Smooth muscle cell (in vitro differentiated cells): ENCODE measurements around the gene MRPS2. TPM values are rescaled to one million over a fixed set of nuclear protein-coding genes. Genes with fewer than 3 reads are reported as not detected.

Source experiments
- DNase-seq: peaks from one replicate; lab custom pipeline; 2025; ENCODE audit not compliant: unreplicated experiment; lab: John Stamatoyannopoulos, UW
- H2AFZ ChIP-seq: fragments of 200-600 bp; sonication (generic); 2 replicates; pipeline ENCODE4 v1.6.0; 2016; ENCODE audit warnings: antibody characterized with exemption, low read depth, mild to moderate bottlenecking
- H3F3A ChIP-seq: fragments of 200-600 bp; sonication (generic); 2 replicates; pipeline ENCODE4 v1.6.0; 2017; ENCODE audit warnings: antibody characterized with exemption, low read depth
- H3K27ac ChIP-seq: fragments of 200-600 bp; sonication (generic); 2 replicates; pipeline ENCODE4 v1.5.1; 2016; ENCODE audit warnings: low read depth, mild to moderate bottlenecking
- H3K27me3 ChIP-seq: fragments of 200-600 bp; sonication (generic); 2 replicates; pipeline ENCODE4 v1.6.1; 2016; ENCODE audit warnings: low read depth, mild to moderate bottlenecking
- H3K36me3 ChIP-seq: fragments of 200-600 bp; sonication (generic); 2 replicates; pipeline ENCODE4 v1.5.1; 2016; ENCODE audit warnings: low read depth
- H3K4me1 ChIP-seq: fragments of 200-600 bp; sonication (generic); 2 replicates; pipeline ENCODE4 v1.5.1; 2016; ENCODE audit warnings: low read depth
- H3K4me2 ChIP-seq: fragments of 200-600 bp; sonication (generic); 2 replicates; pipeline ENCODE4 v1.6.0; 2016; ENCODE audit warnings: mild to moderate bottlenecking
- H3K4me3 ChIP-seq: fragments of 200-600 bp; sonication (generic); 2 replicates; pipeline ENCODE4 v1.5.1; 2016; ENCODE audit warnings: mild to moderate bottlenecking
- H3K79me2 ChIP-seq: fragments of 200-600 bp; sonication (generic); 2 replicates; pipeline ENCODE4 v1.6.0; 2016; ENCODE audit warnings: low read depth, mild to moderate bottlenecking
- H3K9ac ChIP-seq: fragments of 200-600 bp; sonication (generic); 2 replicates; pipeline ENCODE4 v1.6.0; 2016; ENCODE audit warnings: low read depth
- H3K9me3 ChIP-seq: fragments of 200-600 bp; sonication (generic); replicated peaks from 2 replicates; pipeline ENCODE4 v1.5.1; 2016; ENCODE audit warnings: low read depth
- H4K20me1 ChIP-seq: fragments of 200-600 bp; sonication (generic); 2 replicates; pipeline ENCODE4 v1.6.0; 2016; ENCODE audit warnings: low read depth
- WGBS: methylation state at CpG from one replicate; pipeline ENCODE4 v1.1.7; 2016; ENCODE audit warnings: low lambda C conversion rate; 5-methylcytosine and 5-hydroxymethylcytosine counted together
- polyA plus RNA-seq: library from polyadenylated mRNA; unstranded; fragments of >200 nt; fragmentation: Nextera tagmentation; extraction: Ambion mirVana; gene quantifications from 2 replicates; pipeline ENCODE4 v1.2.1, GENCODE V29; 2016
- total RNA-seq: library from RNA; depleted of rRNA; stranded (reverse); fragments of >200 nt; gene quantifications from 2 replicates; pipeline ENCODE4 v1.2.3, GENCODE V29; 2014
- TF ChIP-seq, protein P1 (sequence below): fragments of 200-600 bp; sonication (generic); IDR thresholded peaks from 2 replicates; pipeline ENCODE4 v1.5.1; 2017; ENCODE audit warnings: borderline replicate concordance, mild to moderate bottlenecking, antibody characterized with exemption; ENCODE audit not compliant: insufficient read depth, poor library complexity, severe bottlenecking

The MRPS2 gene
- total and polyA plus RNA-seq, 2 experiments from 2014 or later, result 30.7 to 49.0 TPM

GRCh38 chr9:135479469-135480052 lies 20.9 kb upstream of the MRPS2 start, which contains the start of gene PPP1R26:
Gene PPP1R26, plus strand, starts transcription at chr9:135479782. Its CDS starts 4,729 bp downstream, at chr9:135484511.
- H3F3A ChIP-seq, result no peaks in the 10 kb centered on the region
- H3K9ac ChIP-seq, result peak within 1 kb of the TSS; percentile 48
- TF ChIP-seq, protein P1, sequence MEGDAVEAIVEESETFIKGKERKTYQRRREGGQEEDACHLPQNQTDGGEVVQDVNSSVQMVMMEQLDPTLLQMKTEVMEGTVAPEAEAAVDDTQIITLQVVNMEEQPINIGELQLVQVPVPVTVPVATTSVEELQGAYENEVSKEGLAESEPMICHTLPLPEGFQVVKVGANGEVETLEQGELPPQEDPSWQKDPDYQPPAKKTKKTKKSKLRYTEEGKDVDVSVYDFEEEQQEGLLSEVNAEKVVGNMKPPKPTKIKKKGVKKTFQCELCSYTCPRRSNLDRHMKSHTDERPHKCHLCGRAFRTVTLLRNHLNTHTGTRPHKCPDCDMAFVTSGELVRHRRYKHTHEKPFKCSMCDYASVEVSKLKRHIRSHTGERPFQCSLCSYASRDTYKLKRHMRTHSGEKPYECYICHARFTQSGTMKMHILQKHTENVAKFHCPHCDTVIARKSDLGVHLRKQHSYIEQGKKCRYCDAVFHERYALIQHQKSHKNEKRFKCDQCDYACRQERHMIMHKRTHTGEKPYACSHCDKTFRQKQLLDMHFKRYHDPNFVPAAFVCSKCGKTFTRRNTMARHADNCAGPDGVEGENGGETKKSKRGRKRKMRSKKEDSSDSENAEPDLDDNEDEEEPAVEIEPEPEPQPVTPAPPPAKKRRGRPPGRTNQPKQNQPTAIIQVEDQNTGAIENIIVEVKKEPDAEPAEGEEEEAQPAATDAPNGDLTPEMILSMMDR, result no peak
- no peaks in the 10 kb centered on the region for H3K79me2 ChIP-seq
- no CpG with 5 or more reads among the region's 103 CpGs for WGBS
- no peak within 1 kb of the TSS for H3K27ac ChIP-seq
- H3K27me3 ChIP-seq, result no peaks in the 10 kb centered on the region
- no peaks in the 10 kb centered on the region for H3K9me3 ChIP-seq
- H2AFZ ChIP-seq, result peak within 1 kb of the TSS; percentile 95
- H3K36me3 ChIP-seq, result no peaks in the 10 kb centered on the region
- H4K20me1 ChIP-seq, result peaks cover 21% of the 10 kb centered on the region
- peak within 1 kb of the TSS; percentile 95 for H3K4me3 ChIP-seq
- peak within 1 kb of the TSS; percentile 98 for H3K4me2 ChIP-seq
- no peak for DNase-seq
- peaks cover 10% of the 10 kb centered on the region for H3K4me1 ChIP-seq

DNA sequence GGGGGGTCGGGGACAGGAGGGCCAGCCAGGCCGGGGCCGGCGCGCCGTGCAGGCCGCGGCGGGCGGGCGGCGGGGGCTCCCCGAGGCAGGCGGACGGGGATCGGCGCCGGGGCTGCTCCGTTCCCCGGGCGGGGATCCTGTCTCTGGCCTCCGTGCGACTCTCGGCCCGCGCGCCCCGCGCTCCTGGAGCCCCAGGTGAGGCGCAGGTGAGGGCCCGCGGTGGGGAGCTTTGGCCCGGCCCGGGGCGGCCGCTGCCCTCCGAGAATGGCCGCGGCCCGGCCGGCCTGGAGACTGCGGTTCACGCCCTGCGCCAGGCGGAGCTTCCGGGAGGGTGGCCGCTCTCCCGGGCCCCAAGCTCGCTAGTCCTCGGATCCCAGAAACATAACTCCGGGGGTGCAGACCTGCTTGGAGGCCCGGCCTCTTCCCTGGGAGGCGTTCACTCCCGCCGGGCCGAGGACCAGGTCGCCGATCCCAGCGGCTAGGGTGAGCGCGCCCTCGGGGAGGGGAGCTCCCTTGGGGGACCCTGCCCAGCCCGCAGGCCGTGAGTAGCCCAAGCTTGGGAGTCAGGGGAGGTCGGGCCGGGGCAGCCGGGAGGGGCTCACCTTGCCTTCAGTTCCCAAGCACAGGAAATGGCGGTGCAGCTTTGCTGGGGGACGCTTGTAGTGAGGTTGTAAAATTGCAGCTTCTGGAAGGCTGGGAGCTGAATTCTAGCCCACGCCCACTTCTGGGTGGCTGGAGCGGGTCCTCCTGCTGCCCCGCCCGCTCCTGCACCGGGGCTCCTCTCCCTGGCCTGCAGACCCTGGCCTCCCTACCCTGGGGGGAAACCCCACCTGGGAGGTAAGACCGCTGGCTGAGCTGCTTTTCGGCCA lies 20.2 kb upstream of the MRPS2 start:
- Histone ChIP-seq H3K4me2 (peak overlapping the region; percentile 98), H3K27me3 (no peaks in the 10 kb centered on the region), H4K20me1 (peaks cover 21% of the 10 kb centered on the region), H3F3A (no peaks in the 10 kb centered on the region), H3K79me2 (no peaks in the 10 kb centered on the region), H2AFZ (peak overlapping the region; percentile 95), H3K27ac (no peak overlapping the region), H3K4me1 (peaks cover 8% of the 10 kb centered on the region), H3K9ac (peak overlapping the region; percentile 48), H3K36me3 (no peaks in the 10 kb centered on the region), H3K4me3 (peak overlapping the region; percentile 95), H3K9me3 (no peaks in the 10 kb centered on the region)
- no peak for DNase-seq
- TF ChIP-seq, protein P1, result no peak
- 2% methylated on average over 41 of the region's 76 CpGs for WGBS

DNA sequence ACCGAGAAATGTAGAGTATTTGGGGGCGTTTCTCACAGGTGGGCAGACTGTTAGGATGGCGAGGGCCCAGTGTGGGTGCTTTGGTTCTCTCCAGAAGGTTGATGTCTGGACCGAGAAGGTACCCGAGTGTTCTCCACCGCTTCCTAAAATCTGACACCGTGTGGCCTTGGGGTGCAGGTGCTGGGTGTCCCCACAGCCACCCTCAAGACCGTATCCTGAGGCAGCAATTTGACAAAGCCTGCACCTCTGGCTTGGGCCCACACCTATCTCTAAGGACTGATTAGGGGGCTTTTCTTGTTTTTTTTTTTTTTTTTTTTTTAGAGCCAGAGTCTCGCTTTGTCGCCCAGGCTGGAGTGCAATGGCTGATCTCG lies 19.6 kb upstream of the MRPS2 start:
- Histone ChIP-seq H3K4me1 (peaks cover 8% of the 10 kb centered on the region), H3K9me3 (no peaks in the 10 kb centered on the region), H3K36me3 (no peaks in the 10 kb centered on the region), H3K9ac (no peak overlapping the region), H3K4me2 (peak overlapping the region; percentile 98), H3K27ac (no peak overlapping the region), H2AFZ (peak overlapping the region; percentile 95), H3F3A (no peaks in the 10 kb centered on the region), H3K79me2 (no peaks in the 10 kb centered on the region), H3K27me3 (no peaks in the 10 kb centered on the region), H3K4me3 (peak overlapping the region; percentile 95), H4K20me1 (peaks cover 21% of the 10 kb centered on the region)
- TF ChIP-seq, protein P1, result no peak
- WGBS, result 45% methylated on average over 11 of the region's 11 CpGs
- DNase-seq, result no peak
